ENCODE results near the gene EVPLL. TPM values are rescaled to one million over a fixed set of nuclear protein-coding genes. Genes with fewer than 3 reads are reported as not detected.
"Not testable (repeated sequence)": the region's sequence is repeated elsewhere in the genome, so short reads cannot be mapped to it uniquely, and the experiment has no call there.

EVPLL gene
- not detected for total RNA-seq

DNA sequence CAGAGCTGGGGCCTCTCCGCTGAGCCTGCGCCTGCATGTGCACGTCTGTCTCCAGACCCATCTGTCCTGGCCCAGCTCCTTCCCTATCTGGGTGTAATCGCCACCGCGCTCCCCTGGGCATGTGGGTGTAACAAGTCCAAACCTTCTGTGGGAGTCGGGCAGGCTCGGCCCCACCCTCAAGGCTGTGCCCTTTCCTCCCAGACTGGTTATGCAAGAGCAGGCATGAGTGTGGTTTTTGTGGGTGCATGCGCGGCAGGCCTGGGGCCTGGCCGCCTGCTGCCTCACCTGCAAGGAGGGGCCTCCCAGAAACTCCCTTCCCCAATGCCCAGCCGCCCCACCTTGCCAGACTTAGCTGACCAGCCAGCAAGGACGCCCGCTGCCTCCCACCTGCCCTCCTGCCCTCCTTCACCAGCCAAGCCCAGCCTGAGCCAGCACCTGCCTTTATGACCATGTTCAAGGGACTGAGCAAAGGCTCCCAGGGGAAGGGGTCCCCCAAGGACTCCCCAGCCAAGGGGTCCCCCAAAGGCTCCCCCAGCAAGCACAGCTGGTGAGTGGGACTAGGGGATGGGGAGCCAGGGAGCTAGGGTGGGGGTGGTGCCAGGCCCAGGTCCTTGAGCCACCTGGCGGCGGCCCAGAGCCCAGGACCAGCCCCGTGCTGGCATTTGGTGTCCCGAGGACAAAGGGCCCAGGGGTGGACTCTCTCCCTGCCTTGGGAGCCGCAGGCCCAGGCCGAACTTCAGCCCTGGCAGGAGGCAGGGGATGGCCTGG, at the start of gene EVPLL:
Gene EVPLL (plus strand): TSS at position 342 of the 768 bp plus-strand sequence. CDS start 3,160 bp downstream, outside the sequence.
- WGBS: 73% methylated on average over 16 of the region's 20 CpGs
- intact Hi-C loops (cut with DNase I): no loop called here
- Histone ChIP-seq H3K27ac (replicated peaks in 1 of 4) (no peak within 1 kb of the TSS), H3K36me3 (no peaks in the 10 kb centered on the region), H3K9me3 (peaks cover 0 to 5% (median 0%) of the 10 kb centered on the region in 4 donors), H3K27me3 (peaks cover 0 to 34% (median 3%) of the 10 kb centered on the region in 4 donors), H3K4me3 (no peak within 1 kb of the TSS), H3K4me1 (peaks cover 0 to 2% (median under 1%) of the 10 kb centered on the region in 4 donors)
- TF ChIP-seq, protein P1, sequence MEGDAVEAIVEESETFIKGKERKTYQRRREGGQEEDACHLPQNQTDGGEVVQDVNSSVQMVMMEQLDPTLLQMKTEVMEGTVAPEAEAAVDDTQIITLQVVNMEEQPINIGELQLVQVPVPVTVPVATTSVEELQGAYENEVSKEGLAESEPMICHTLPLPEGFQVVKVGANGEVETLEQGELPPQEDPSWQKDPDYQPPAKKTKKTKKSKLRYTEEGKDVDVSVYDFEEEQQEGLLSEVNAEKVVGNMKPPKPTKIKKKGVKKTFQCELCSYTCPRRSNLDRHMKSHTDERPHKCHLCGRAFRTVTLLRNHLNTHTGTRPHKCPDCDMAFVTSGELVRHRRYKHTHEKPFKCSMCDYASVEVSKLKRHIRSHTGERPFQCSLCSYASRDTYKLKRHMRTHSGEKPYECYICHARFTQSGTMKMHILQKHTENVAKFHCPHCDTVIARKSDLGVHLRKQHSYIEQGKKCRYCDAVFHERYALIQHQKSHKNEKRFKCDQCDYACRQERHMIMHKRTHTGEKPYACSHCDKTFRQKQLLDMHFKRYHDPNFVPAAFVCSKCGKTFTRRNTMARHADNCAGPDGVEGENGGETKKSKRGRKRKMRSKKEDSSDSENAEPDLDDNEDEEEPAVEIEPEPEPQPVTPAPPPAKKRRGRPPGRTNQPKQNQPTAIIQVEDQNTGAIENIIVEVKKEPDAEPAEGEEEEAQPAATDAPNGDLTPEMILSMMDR (IDR thresholded peaks at IDR 0.05): no peak
- TF ChIP-seq POLR2AphosphoS5 (IDR thresholded peaks at IDR 0.05): no peak
- TF ChIP-seq POLR2A (IDR thresholded peaks at IDR 0.05; ENCODE audit: low read depth): no peak
- TF ChIP-seq EP300 (IDR thresholded peaks at IDR 0.05): no peak
- DNase-seq (ENCODE audit: extremely low spot score): no peak

DNA sequence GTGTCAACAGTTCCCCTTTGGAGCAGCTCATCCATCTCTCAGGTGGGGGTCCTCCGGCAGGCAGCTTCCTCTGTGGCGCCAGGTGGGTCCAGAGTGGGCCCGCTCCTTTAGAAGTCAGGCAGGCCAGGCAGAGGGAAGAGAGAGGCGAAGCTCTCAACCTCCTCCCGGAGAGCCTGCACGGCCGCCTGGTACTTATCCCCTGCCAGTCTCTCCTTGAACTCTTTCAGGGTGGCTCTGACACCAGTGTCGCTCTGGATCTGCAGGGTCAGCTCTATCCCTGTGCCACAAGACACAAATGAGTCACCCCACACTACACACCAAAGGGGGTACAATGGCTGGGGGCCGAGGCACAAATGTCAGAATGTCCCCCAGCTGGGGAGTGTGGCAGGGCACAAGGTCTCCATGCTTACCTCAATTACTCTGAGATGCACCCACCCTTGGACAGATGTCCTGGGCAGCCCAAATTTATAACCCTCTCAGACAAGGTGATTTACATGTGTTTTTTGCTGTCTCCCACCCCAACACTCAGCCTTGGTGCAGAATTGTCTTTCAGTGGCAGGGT, 48.9 kb upstream of the EVPLL start:
- no peak for DNase-seq (ENCODE audit: extremely low spot score)
- Histone ChIP-seq H3K27me3 (no peaks in the 10 kb centered on the region), H3K4me3 (no peak overlapping the region), H3K36me3 (peaks cover 51 to 100% (median 89%) of the 10 kb centered on the region in 4 donors), H3K4me1 (peaks cover 0 to 4% (median 2%) of the 10 kb centered on the region in 4 donors), H3K9me3 (no peaks in the 10 kb centered on the region), H3K27ac (replicated peaks in 1 of 4) (no peak overlapping the region)
- intact Hi-C loops (cut with DNase I): no loop called here
- 85% methylated on average over 9 of the region's 9 CpGs for WGBS
- TF ChIP-seq POLR2A (IDR thresholded peaks at IDR 0.05; ENCODE audit: low read depth): no peak

DNA sequence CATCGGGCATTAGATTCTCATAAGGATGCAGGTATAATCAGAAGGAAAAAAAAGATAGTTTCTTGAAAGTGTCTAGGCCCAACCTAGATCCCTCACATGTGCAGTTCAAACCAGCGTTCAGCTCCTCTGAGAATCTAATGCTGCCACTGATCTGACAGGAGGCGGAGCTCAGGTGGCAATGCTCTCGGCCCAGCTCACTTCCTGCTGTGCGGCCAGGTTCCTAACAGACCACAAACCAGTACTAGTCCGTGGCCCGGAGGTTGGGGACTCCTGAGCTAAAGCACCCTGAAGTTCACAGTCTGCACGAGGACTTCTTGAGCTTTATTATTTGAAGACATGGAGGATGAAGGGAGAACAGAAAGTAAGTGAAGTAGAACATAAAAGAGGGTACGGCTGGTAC, 45.7 kb upstream of the EVPLL start:
- DNase-seq (ENCODE audit: extremely low spot score): no peak
- H3K36me3 ChIP-seq: peaks cover 35 to 100% (median 82%) of the 10 kb centered on the region in 4 donors
- H3K4me3 ChIP-seq: no peak overlapping the region
- H3K4me1 ChIP-seq: no peaks in the 10 kb centered on the region
- H3K9me3 ChIP-seq: no peaks in the 10 kb centered on the region
- no peak overlapping the region for H3K27ac ChIP-seq (replicated peaks in 1 of 4)
- intact Hi-C loops (cut with DNase I): no loop called here
- WGBS: 92% methylated on average over 7 of the region's 9 CpGs
- TF ChIP-seq EP300 (IDR thresholded peaks at IDR 0.05) (no peak), POLR2A (IDR thresholded peaks at IDR 0.05; ENCODE audit: low read depth) (no peak), POLR2AphosphoS5 (IDR thresholded peaks at IDR 0.05) (no peak)
- TF ChIP-seq, protein P1 (IDR thresholded peaks at IDR 0.05): no peak
- H3K27me3 ChIP-seq: no peaks in the 10 kb centered on the region

DNA sequence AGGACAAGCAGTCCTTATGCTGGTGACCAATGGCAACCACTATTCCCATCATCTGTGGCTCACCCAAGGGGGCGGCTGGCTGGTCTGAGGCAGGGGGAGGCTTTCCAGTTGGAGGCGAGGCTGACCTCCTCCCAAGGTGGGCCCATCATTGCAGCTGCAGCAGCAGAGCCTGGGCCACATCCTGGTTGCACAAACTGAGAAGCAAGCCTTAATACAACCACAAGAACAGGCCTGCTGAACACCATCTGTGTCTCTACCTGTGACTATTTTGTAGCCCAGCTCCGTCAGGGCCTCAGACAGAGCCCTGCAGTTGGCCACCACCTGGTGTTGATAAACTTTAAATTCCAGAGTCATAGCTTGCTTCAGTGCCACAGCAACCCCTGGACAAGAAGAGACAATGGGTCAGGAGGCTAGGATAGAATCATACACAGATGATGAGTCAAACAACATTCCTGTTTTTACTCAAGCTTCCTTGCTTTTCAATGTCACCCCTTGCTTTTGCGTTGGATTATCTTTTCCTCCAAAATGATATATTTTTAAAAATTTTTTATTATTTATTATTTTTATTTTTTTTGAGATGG, 44.6 kb upstream of the EVPLL start:
- Histone ChIP-seq H3K9me3 (no peaks in the 10 kb centered on the region), H3K27me3 (no peaks in the 10 kb centered on the region), H3K4me1 (no peaks in the 10 kb centered on the region), H3K27ac (replicated peaks in 1 of 4) (no peak overlapping the region), H3K4me3 (no peak overlapping the region), H3K36me3 (peaks cover 34 to 96% (median 75%) of the 10 kb centered on the region in 4 donors)
- intact Hi-C loops (cut with DNase I): no loop called here
- TF ChIP-seq, protein P1 (IDR thresholded peaks at IDR 0.05): no peak
- no peak for TF ChIP-seq EP300 (IDR thresholded peaks at IDR 0.05)
- 86% methylated on average over 4 of the region's 4 CpGs for WGBS
- DNase-seq (ENCODE audit: extremely low spot score): no peak

DNA sequence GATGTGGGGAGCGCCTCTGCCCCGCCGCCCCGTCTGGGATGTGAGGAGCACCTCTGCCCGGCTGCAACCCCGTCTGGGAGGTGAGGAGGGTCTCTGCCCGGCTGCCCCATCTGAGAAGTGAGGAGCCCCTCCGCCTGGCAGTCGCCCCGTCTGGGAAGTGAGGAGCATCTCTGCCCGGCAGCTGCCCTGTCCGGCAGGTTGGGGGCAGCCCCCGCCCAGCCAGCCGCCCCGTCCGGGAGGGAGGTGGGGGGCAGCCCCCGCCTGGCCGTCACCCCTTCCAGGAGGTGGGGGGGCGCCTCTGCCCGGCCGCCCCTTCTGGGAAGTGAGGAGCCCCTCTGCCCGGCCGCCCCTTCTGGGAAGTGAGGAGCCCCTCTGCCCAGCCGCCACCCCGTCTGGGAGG, 39.4 kb upstream of the EVPLL start:
- H3K4me1 ChIP-seq; H3K9me3 ChIP-seq; DNase-seq (ENCODE audit: extremely low spot score); H3K4me3 ChIP-seq; H3K27ac ChIP-seq (replicated peaks in 1 of 4); H3K27me3 ChIP-seq; intact Hi-C loops (cut with DNase I): not testable (repeated sequence)
- 96% methylated on average over 13 of the region's 25 CpGs for WGBS
- H3K36me3 ChIP-seq: peaks cover 23 to 88% (median 54%) of the 10 kb centered on the region in 4 donors

Data from esophagus muscularis mucosa (tissue), 4 donors.